Measurements from ENCODE around the gene RASA3. TPM values are rescaled to one million over a fixed set of nuclear protein-coding genes. Genes with fewer than 3 reads are reported as not detected.
"Not testable (repeated sequence)": the region's sequence is repeated elsewhere in the genome, so short reads cannot be mapped to it uniquely, and the experiment has no call there.

Gene RASA3
- total and polyA plus RNA-seq, 9 of the 15 experiments (the other 6 are each of a cell fraction or from before 2014, with no cell fraction given) = 0.72 to 25.3 (median 14.4) TPM

DNA sequence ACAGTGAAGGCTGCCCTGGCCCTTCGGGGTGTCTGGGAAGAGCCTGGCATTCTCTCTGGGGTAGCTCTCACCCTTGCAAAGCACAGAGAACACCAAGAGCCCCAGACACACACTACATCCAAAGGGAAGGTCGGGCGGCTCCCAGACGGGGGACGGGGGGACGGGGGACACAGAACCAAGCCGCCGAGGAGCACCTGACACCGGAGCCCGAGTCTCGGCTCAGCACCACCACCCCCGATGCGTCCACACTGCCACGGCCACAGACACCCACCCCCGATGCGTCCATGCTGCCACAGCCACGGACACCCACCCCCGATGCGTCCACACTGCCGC, 29.2 kb downstream of the RASA3 start:
- H3K9me1 ChIP-seq (ENCODE audit: control insufficient read depth, insufficient read depth, low read length); DNase-seq (ENCODE audit: extremely low read depth in 1 of 4, low spot score in 3 of 4); POLR2A ChIA-PET; H3K36me3 ChIP-seq (ENCODE audit: control insufficient read depth, insufficient read depth, low read length); H2AFZ ChIP-seq (ENCODE audit: low read depth, low read length); intact Hi-C loops (cut with micrococcal nuclease); CTCF ChIA-PET (ENCODE audit: low intra/inter-chr PET ratio); H3K27me3 ChIP-seq (ENCODE audit: control insufficient read depth in 2 of 2, insufficient read depth in 2 of 2, low read length in 2 of 2); in situ Hi-C loops (cut with MboI); H3K9ac ChIP-seq (ENCODE audit: insufficient read depth in 1 of 2, low read depth in 2 of 2, low read length in 2 of 2); H3K9me3 ChIP-seq (replicated peaks; ENCODE audit: control insufficient read depth, insufficient read depth, low read depth, low read length); H3K27ac ChIP-seq (ENCODE audit: extremely low read depth, low read depth, low read length); FAIRE-seq; H3K4me2 ChIP-seq (ENCODE audit: insufficient read depth, low read length); ATAC-seq; BruUV-seq (replicated peaks); H4K20me1 ChIP-seq (replicated peaks; ENCODE audit: control insufficient read depth, insufficient read depth, low read length); H3K4me3 ChIP-seq: not testable (repeated sequence)
- Histone ChIP-seq H3K4me1 (replicated peaks in 1 of 2; ENCODE audit: control insufficient read depth in 2 of 2, insufficient read depth in 2 of 2, low read length in 2 of 2) (peaks cover 0 to 42% of the 10 kb centered on the region in 2 experiments; a peak in 2 of 5 replicates), H3K79me2 (ENCODE audit: control insufficient read depth, insufficient read depth, low read length) (peaks cover 35% of the 10 kb centered on the region)
- 96% methylated on average over 4 of the region's 20 CpGs for WGBS (ENCODE audit: insufficient coverage, low coverage, missing lambda C conversion rate)

DNA sequence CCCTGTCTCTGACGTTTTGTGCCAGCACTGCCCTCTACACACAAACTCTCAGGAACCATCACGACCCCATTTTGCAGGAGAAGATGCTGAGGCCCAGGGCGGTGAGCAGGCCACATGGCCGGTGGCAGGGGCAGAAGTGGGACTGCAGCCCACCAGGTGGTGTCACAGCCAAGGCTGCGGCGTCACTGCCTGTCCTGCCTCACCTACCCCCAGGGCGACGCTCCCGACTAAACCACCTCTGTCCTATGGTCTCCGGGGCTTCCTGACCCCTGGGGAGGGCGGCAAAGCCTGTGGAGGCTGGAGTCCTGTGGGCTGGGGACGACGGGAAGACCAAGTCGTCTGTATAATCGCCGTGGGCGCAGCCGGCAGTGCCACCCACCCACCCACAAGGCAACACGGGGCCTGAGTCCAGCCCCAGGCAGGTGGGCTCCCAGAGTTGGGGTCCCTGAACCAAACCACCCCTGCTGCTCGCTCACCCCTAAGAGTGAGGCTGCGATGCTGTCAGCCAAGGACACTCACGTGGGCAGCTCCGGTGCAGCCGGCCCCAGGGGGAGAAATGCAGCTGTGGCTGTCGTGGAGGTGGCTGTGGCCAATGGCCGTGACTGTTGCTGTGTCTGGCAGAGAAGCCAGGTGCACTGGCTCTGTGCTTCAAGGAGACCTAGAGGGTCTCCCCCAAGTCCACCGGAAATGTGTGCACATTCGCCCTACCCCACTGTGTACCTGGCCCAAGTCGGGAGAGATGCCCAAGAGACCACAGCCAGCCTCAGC, 29.7 kb downstream of the RASA3 start:
- peaks cover 0 to 42% of the 10 kb centered on the region in 2 experiments; a peak in 2 of 5 replicates for H3K4me1 ChIP-seq (replicated peaks in 1 of 2; ENCODE audit: control insufficient read depth in 2 of 2, insufficient read depth in 2 of 2, low read length in 2 of 2)
- TF ChIP-seq, protein P1, sequence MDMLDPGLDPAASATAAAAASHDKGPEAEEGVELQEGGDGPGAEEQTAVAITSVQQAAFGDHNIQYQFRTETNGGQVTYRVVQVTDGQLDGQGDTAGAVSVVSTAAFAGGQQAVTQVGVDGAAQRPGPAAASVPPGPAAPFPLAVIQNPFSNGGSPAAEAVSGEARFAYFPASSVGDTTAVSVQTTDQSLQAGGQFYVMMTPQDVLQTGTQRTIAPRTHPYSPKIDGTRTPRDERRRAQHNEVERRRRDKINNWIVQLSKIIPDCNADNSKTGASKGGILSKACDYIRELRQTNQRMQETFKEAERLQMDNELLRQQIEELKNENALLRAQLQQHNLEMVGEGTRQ (CRISPR knock-in tag; IDR thresholded peaks at IDR 0.05) = no peak
- TF ChIP-seq SNIP1 (IDR thresholded peaks at IDR 0.05; ENCODE audit: low read depth) (no peak), POU5F1 (IDR thresholded peaks at IDR 0.05; ENCODE audit: borderline replicate concordance, low read depth, low read length, partially characterized antibody) (no peak), KLF6 (CRISPR knock-in tag; IDR thresholded peaks at IDR 0.05; ENCODE audit: borderline replicate concordance) (no peak), NR3C1 (CRISPR knock-in tag; IDR thresholded peaks at IDR 0.05) (no peak), PCBP2 (IDR thresholded peaks at IDR 0.05; ENCODE audit: low read depth, low read length, poor library complexity, severe bottlenecking) (no peak)
- no TSS peak for BruUV-seq (replicated peaks)
- ATAC-seq (no peak), FAIRE-seq (no peak), DNase-seq (ENCODE audit: extremely low read depth in 1 of 4, low spot score in 3 of 4) (no peak)
- in situ Hi-C loops (cut with MboI) = no loop called here
- intact Hi-C loops (cut with micrococcal nuclease) = no loop called here
- no peak overlapping the region for H3K4me3 ChIP-seq
- no peaks in the 10 kb centered on the region for H3K9me3 ChIP-seq (replicated peaks; ENCODE audit: control insufficient read depth, insufficient read depth, low read depth, low read length)
- no peak overlapping the region for H3K9ac ChIP-seq (ENCODE audit: insufficient read depth in 1 of 2, low read depth in 2 of 2, low read length in 2 of 2)
- H3K27me3 ChIP-seq (ENCODE audit: control insufficient read depth in 2 of 2, insufficient read depth in 2 of 2, low read length in 2 of 2) = no peaks in the 10 kb centered on the region
- POLR2A ChIA-PET = no interaction called here
- no peak overlapping the region for H3K4me2 ChIP-seq (ENCODE audit: insufficient read depth, low read length)
- no peaks in the 10 kb centered on the region for H4K20me1 ChIP-seq (replicated peaks; ENCODE audit: control insufficient read depth, insufficient read depth, low read length)
- H3K36me3 ChIP-seq (ENCODE audit: control insufficient read depth, insufficient read depth, low read length) = no peaks in the 10 kb centered on the region
- 83% methylated on average over 11 of the region's 29 CpGs for WGBS (ENCODE audit: insufficient coverage, low coverage, missing lambda C conversion rate)
- no peaks in the 10 kb centered on the region for H3K9me1 ChIP-seq (ENCODE audit: control insufficient read depth, insufficient read depth, low read length)
- H3K79me2 ChIP-seq (ENCODE audit: control insufficient read depth, insufficient read depth, low read length) = peaks cover 40% of the 10 kb centered on the region
- H2AFZ ChIP-seq (ENCODE audit: low read depth, low read length) = no peak overlapping the region
- H3K27ac ChIP-seq (ENCODE audit: extremely low read depth, low read depth, low read length) = no peak overlapping the region
- CTCF ChIA-PET (ENCODE audit: low intra/inter-chr PET ratio) = no interaction called here

Data from K562 (cell line).